ENCODE measurements around the gene OR2M5. TPM values are rescaled to one million over a fixed set of nuclear protein-coding genes. Genes with fewer than 3 reads are reported as not detected.

OR2M5 gene, protein sequence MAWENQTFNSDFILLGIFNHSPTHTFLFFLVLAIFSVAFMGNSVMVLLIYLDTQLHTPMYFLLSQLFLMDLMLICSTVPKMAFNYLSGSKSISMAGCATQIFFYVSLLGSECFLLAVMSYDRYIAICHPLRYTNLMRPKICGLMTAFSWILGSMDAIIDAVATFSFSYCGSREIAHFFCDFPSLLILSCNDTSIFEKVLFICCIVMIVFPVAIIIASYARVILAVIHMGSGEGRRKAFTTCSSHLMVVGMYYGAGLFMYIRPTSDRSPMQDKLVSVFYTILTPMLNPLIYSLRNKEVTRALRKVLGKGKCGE
- not detected in 2 replicates for total RNA-seq
- polyA plus RNA-seq: not detected in 2 replicates
- polyA plus RNA-seq (2011; cell fraction: cytosol; rRNA removed): not detected in 2 replicates
- polyA plus RNA-seq (2011; cell fraction: nucleus; rRNA removed): not detected in 2 replicates
- not detected in 2 replicates for polyA plus RNA-seq (2012)
- polyA minus RNA-seq: not detected in 2 replicates
- not detected for polyA minus RNA-seq (2011; cell fraction: cytosol; rRNA and poly(A)+ RNA removed)
- not detected in 2 replicates for polyA minus RNA-seq (2011; cell fraction: nucleus; rRNA and poly(A)+ RNA removed)
- Bru-seq, nascent RNA: not detected
- BruChase-seq, experiment 1, labeled RNA remaining after a 6-hour chase: not detected
- not detected for BruChase-seq, experiment 2, labeled RNA remaining after a 2-hour chase
- long read RNA-seq: 0 reads

DNA sequence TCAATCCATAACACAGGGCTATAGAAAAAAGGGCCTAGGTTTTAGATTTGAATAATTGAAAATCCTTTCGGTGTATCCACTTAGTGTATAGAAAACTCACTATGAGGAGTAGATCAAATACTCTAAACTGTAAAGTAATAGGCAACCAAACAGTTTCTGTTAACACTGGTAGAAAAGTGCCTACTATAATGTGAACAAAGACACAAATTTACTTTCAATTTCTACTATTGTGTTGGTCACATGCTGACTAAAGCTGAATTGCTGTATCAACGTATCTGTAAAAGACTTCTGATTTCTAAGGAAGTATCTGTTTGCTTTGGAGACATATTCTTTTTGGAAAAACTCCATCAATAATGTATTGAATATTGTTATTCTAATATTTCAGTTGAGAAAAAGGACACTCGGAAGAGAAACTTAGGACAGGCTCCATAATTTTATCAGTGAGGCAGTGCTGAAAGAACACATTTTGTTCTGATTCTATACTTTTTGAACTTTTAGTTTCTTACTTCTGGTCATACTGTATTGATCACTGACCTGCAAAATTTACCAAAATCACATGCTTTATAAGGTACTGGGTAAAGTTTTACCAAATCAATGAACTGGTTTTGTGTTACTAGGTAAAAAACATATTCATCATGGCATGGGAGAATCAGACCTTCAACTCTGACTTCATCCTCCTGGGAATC, at the start of gene OR2M5:
TSS of gene OR2M5 (plus strand) at position 636 of the 686 bp plus-strand sequence. CDS start at position 636, 0 bp downstream.
- no peak within 1 kb of the TSS for H3K9ac ChIP-seq (replicated peaks; ENCODE audit: extremely low read depth, insufficient read depth, low read length)
- no peaks in the 10 kb centered on the region for H3K9me3 ChIP-seq (replicated peaks; ENCODE audit: control insufficient read depth, insufficient read depth, low read length)
- no peak for TF ChIP-seq JUN (IDR thresholded peaks at IDR 0.05; ENCODE audit: borderline replicate concordance, insufficient read depth, insufficient read length, low read depth)
- TF ChIP-seq FOS (IDR thresholded peaks at IDR 0.05; ENCODE audit: borderline replicate concordance, insufficient read depth, low read length): no peak
- TF ChIP-seq, protein P1, sequence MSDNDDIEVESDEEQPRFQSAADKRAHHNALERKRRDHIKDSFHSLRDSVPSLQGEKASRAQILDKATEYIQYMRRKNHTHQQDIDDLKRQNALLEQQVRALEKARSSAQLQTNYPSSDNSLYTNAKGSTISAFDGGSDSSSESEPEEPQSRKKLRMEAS (IDR thresholded peaks at IDR 0.05; ENCODE audit: insufficient read depth, insufficient read length): no peak
- TF ChIP-seq POLR2A (IDR thresholded peaks at IDR 0.05; ENCODE audit: low read depth, low read length): no peak
- TF ChIP-seq, protein P2, sequence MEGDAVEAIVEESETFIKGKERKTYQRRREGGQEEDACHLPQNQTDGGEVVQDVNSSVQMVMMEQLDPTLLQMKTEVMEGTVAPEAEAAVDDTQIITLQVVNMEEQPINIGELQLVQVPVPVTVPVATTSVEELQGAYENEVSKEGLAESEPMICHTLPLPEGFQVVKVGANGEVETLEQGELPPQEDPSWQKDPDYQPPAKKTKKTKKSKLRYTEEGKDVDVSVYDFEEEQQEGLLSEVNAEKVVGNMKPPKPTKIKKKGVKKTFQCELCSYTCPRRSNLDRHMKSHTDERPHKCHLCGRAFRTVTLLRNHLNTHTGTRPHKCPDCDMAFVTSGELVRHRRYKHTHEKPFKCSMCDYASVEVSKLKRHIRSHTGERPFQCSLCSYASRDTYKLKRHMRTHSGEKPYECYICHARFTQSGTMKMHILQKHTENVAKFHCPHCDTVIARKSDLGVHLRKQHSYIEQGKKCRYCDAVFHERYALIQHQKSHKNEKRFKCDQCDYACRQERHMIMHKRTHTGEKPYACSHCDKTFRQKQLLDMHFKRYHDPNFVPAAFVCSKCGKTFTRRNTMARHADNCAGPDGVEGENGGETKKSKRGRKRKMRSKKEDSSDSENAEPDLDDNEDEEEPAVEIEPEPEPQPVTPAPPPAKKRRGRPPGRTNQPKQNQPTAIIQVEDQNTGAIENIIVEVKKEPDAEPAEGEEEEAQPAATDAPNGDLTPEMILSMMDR (IDR thresholded peaks at IDR 0.05; ENCODE audit: extremely low read depth in 1 of 2, insufficient read depth in 1 of 2, low read depth in 1 of 2, low read length in 2 of 2): no peak
- no peak for TF ChIP-seq POLR2AphosphoS5 (IDR thresholded peaks at IDR 0.05; ENCODE audit: insufficient read depth, low read depth, low read length)
- no peak for TF ChIP-seq MYC (IDR thresholded peaks at IDR 0.05; ENCODE audit: low read depth, low read length)
- TF ChIP-seq EZH2 (IDR thresholded peaks at IDR 0.05; ENCODE audit: borderline replicate concordance, low read depth, low read length, severe bottlenecking): no peak
- TF ChIP-seq GATA2 (IDR thresholded peaks at IDR 0.05; ENCODE audit: insufficient read depth, insufficient read length, low read depth, low read length): no peak
- no peaks in the 10 kb centered on the region for H3K27me3 ChIP-seq (ENCODE audit: control insufficient read depth in 2 of 2, insufficient read depth in 2 of 2, low read length in 2 of 2)
- no peaks in the 10 kb centered on the region for H4K20me1 ChIP-seq (replicated peaks; ENCODE audit: control insufficient read depth, extremely low read depth, insufficient read depth, low read length)
- H2AFZ ChIP-seq (ENCODE audit: low read depth, low read length): no peak within 1 kb of the TSS
- BruUV-seq (replicated peaks): no TSS peak
- no peaks in the 10 kb centered on the region for H3K79me2 ChIP-seq (ENCODE audit: control insufficient read depth, insufficient read depth, low read length)
- intact Hi-C loops (cut with micrococcal nuclease) (no loop called here), dilution Hi-C loops (cut with MboI; ENCODE audit: extremely low pct_ligation_motif_present, low sequenced_read_pairs) (no loop called here)
- FAIRE-seq: no peak
- no peak within 1 kb of the TSS for H3K4me2 ChIP-seq (ENCODE audit: insufficient read depth, low read length)
- no peak for DNase-seq (ENCODE audit: low read depth, low spot score)
- no peak within 1 kb of the TSS for H3K27ac ChIP-seq (ENCODE audit: insufficient read depth, low read depth, low read length)
- POLR2A ChIA-PET: no interaction called here
- no peaks in the 10 kb centered on the region for H3K9me1 ChIP-seq (replicated peaks; ENCODE audit: control insufficient read depth, extremely low read depth, insufficient read depth, low read length)
- no peak within 1 kb of the TSS for H3K4me3 ChIP-seq (replicated peaks in 1 of 3; ENCODE audit: insufficient read depth in 1 of 3, low read depth in 1 of 3, low read length in 3 of 3)
- CTCF ChIA-PET: no interaction called here
- no peaks in the 10 kb centered on the region for H3K4me1 ChIP-seq (ENCODE audit: control insufficient read depth, extremely low read depth, insufficient read depth, low read length)
- H3K36me3 ChIP-seq (ENCODE audit: control insufficient read depth in 2 of 2, extremely low read depth in 1 of 2, insufficient read depth in 2 of 2, low read length in 2 of 2): no peaks in the 10 kb centered on the region
